ENCODE data around the gene FBXW2. TPM values are rescaled to one million over a fixed set of nuclear protein-coding genes. Genes with fewer than 3 reads are reported as not detected.

Gene FBXW2
- 100 to 1,000 TPM in 4 of 7 donors, 10 to 100 TPM in 3; 81.4 to 121 (median 104) TPM for total RNA-seq
- polyA plus RNA-seq = 10 to 100 TPM in 1 of 3 donors, 1 to 10 TPM in 2; 8.7 to 15.3 (median 8.8) TPM
- long read RNA-seq, donor 1, partial matches to known transcripts = 10 of 10 reads
- long read RNA-seq, donor 1, other reads (novel, unspliced or antisense) = 0 of 10 reads
- long read RNA-seq, donor 2, full-length matches to known transcripts = 2 of 2 reads
- long read RNA-seq, donor 2, partial matches to known transcripts = 0 of 2 reads
- long read RNA-seq, donor 2, other reads (novel, unspliced or antisense) = 0 of 2 reads

- peaks cover 0 to 24% (median 3%) of the 10 kb centered on the region in 6 donors for H3K36me3 ChIP-seq
- H3K9me3 ChIP-seq = no peaks in the 10 kb centered on the region
- TF ChIP-seq POLR2A (IDR thresholded peaks at IDR 0.05) (peak; percentile 42 to 87 (median 72)), CTCF (IDR thresholded peaks at IDR 0.05 in 8 of 11, conservative IDR thresholded peaks at IDR 0.05 in 3 of 11) (peak in 5 of 11 experiments; percentile 14 to 45 (median 22)), POLR2AphosphoS5 (IDR thresholded peaks at IDR 0.05) (peak; percentile 99 to 100 (median 99))
- intact Hi-C loops (cut with DNase I; ENCODE audit: low total_unique reads) = no loop called here
- DNase-seq = peak; percentile 97
- H3K4me1 ChIP-seq = peaks cover 32 to 64% (median 52%) of the 10 kb centered on the region in 6 donors
- H3K27ac ChIP-seq = peak within 1 kb of the TSS; percentile 77 to 98 (median 95)
- no peaks in the 10 kb centered on the region for H3K27me3 ChIP-seq (replicated peaks in 1 of 7)
- WGBS, 5 donors = 0 to 1% (median 0%) methylated on average over 59 to 72 of the region's 72 CpGs
- H3K4me3 ChIP-seq = peak within 1 kb of the TSS; percentile 78 to 98 (median 88)
Measured at GRCh38 chr9:120792898-120793765, at the start of gene FBXW2. Gene FBXW2 (minus strand): TSS chr9:120793416. CDS start chr9:120788258, 5,158 bp downstream.

GRCh38 chr9:120841930-120842684 lies 48.9 kb upstream of the FBXW2 start:
- peaks cover 0 to 4% (median 0%) of the 10 kb centered on the region in 8 donors for H3K9me3 ChIP-seq
- TF ChIP-seq POLR2AphosphoS5 (IDR thresholded peaks at IDR 0.05) (no peak), POLR2A (IDR thresholded peaks at IDR 0.05) (no peak), CTCF (IDR thresholded peaks at IDR 0.05 in 8 of 11, conservative IDR thresholded peaks at IDR 0.05 in 3 of 11) (no peak)
- peaks cover 0 to 47% (median 0%) of the 10 kb centered on the region in 6 donors for H3K36me3 ChIP-seq
- H3K4me3 ChIP-seq = peak overlapping the region; percentile 48 to 86 (median 62)
- no peak for DNase-seq
- peak overlapping the region; percentile 82 to 98 (median 95) for H3K27ac ChIP-seq
- 43 to 55% (median 45%) methylated on average over 18 of the region's 18 CpGs for WGBS, 5 donors
- H3K4me1 ChIP-seq = peaks cover 20 to 84% (median 47%) of the 10 kb centered on the region in 6 donors
- no peaks in the 10 kb centered on the region for H3K27me3 ChIP-seq (replicated peaks in 1 of 7)
- intact Hi-C loops (cut with DNase I; ENCODE audit: low total_unique reads) = no loop called here

- TF ChIP-seq POLR2A (IDR thresholded peaks at IDR 0.05) = no peak
- no peak for TF ChIP-seq POLR2AphosphoS5 (IDR thresholded peaks at IDR 0.05)
- no peak for TF ChIP-seq CTCF (IDR thresholded peaks at IDR 0.05 in 8 of 11, conservative IDR thresholded peaks at IDR 0.05 in 3 of 11)
- Histone ChIP-seq H3K27ac (no peak overlapping the region), H3K9me3 (no peaks in the 10 kb centered on the region), H3K27me3 (replicated peaks in 1 of 7) (no peaks in the 10 kb centered on the region), H3K4me3 (no peak overlapping the region), H3K36me3 (peaks cover 0 to 47% (median 10%) of the 10 kb centered on the region in 6 donors), H3K4me1 (peaks cover 18 to 55% (median 36%) of the 10 kb centered on the region in 6 donors)
- intact Hi-C loops (cut with DNase I; ENCODE audit: low total_unique reads) = no loop called here
- no peak for DNase-seq
- WGBS, 5 donors = 82 to 90% (median 86%) methylated on average over 2 of the region's 2 CpGs
Measured at GRCh38 chr9:120839146-120839545, 45.9 kb upstream of the FBXW2 start.
